Adrenal gland (tissue), 12 donors: ENCODE measurements around the gene PITX3. TPM values are rescaled to one million over a fixed set of nuclear protein-coding genes. Genes with fewer than 3 reads are reported as not detected.

Experiments
- DNase-seq, 7 donors: peaks; one replicate each; pipeline ENCODE4 v3.0.0-alpha.2; 2019 to 2020
- H3K27ac ChIP-seq, 5 donors: fragments of 200-600 bp; sonication (generic) in 4 of 5; 1 replicate in 3 of 5; 2 replicates in 2 of 5; pipeline versions ENCODE4 v1.5.1 to v1.8.0; 2016 to 2020; ENCODE audit warnings: mild to moderate bottlenecking in 1 of 5
- H3K27me3 ChIP-seq: fragments of 200-600 bp; 2 replicates; pipeline ENCODE4 v1.8.0; 2021
- H3K36me3 ChIP-seq, 2 donors: fragments of 200-600 bp; replicated peaks in 1 of 2; 1 replicate in 1 of 2; 2 replicates in 1 of 2; pipeline versions ENCODE4 v1.5.1 to v1.8.0; 2018 to 2022
- H3K4me1 ChIP-seq, 2 donors: fragments of 200-600 bp; replicated peaks in 1 of 2; 1 replicate in 1 of 2; 2 replicates in 1 of 2; pipeline versions ENCODE4 v1.5.1 to v1.8.0; 2018 to 2021
- H3K4me3 ChIP-seq, 4 donors: fragments of 200-600 bp; sonication (generic) in 3 of 4; one replicate each; pipeline ENCODE4 v1.5.1; 2016 to 2018
- H3K9me3 ChIP-seq, 3 donors: fragments of 200-600 bp; sonication (generic) in 1 of 3; replicated peaks in 1 of 3; 1 replicate in 2 of 3; 2 replicates in 1 of 3; pipeline versions ENCODE4 v1.5.1 to v1.8.0; 2016 to 2021
- CTCF ChIP-seq, 6 experiments: fragments of 450-650 bp in 4 of 6; fragments of 200-600 bp in 2 of 6; sonication (generic) in 1 of 6; IDR thresholded peaks; 1 replicate in 5 of 6; 2 replicates in 1 of 6; pipeline versions ENCODE4 v1.5.1 to v1.8.0; 2016 to 2021; ENCODE audit warnings: antibody characterized with exemption in 6 of 6, mild to moderate bottlenecking in 2 of 6, moderate library complexity in 1 of 6
- POLR2A ChIP-seq, 2 donors: fragments of 450-650 bp; IDR thresholded peaks; one replicate each; pipeline ENCODE4 v1.6.1; 2017; ENCODE audit warnings: antibody characterized with exemption in 2 of 2, mild to moderate bottlenecking in 2 of 2, moderate library complexity in 1 of 2
- WGBS, 4 donors: extraction: QIAGEN DNeasy Blood & Tissue Kit in 2 of 4; methylation state at CpG; one replicate each; pipeline versions ENCODE4 v1.1.5 to v1.1.7; 2013 to 2017; 5-methylcytosine and 5-hydroxymethylcytosine counted together
- intact Hi-C, 2 donors: fragments of 100-400 bp; cut with DNase I; formaldehyde crosslinking; loops; one replicate each; pipeline versions ENCODE4 v1.14.1 to v1.15.0; 2022 to 2023
- polyA plus RNA-seq, 3 donors: library from polyadenylated mRNA; stranded (reverse); fragments of 200-250 nt in 2 of 3; fragments of 350-450 nt in 1 of 3; fragmentation: Illumina TruSeq in 1 of 3; extraction: RNeasy Lipid Tissue Mini Kit (QIAGEN cat#74804) in 1 of 3; gene quantifications; one replicate each; pipeline ENCODE4 v1.2.3, GENCODE V29; 2013 to 2014
- total RNA-seq, 9 donors: library from RNA; depleted of rRNA in 4 of 9; stranded (reverse); fragments of >200 nt in 4 of 9; fragments of 120-200 nt in 1 of 9; fragmentation: NEBNext Ultra II Directional in 1 of 9; extraction: Animal tissue kit (Norgen Biotek cat#: 25700) in 1 of 9; gene quantifications; one replicate each; pipeline versions ENCODE4 v1.1.0 to v1.2.4, GENCODE V29; 2013 to 2023
- donor health status: healthy with polysubstance abuse.
- donor health status: Bipolar disorder and iron deficiency.
- donor health status: DM: yes; HTN: yes; CAD: no.
- donor health status: DM: no; HTN: no; CAD: no.
- donor health status: DM: no; HTN: no; CAD: no.
- donor health status: DM: yes; HTN: yes; CAD: no.

PITX3 gene
- total and polyA plus RNA-seq, 12 donors = 0.69 to 5.2 TPM; not detected in 10

GRCh38 chr10:102247734-102248133 lies 6.4 kb upstream of the PITX3 start:
- intact Hi-C loops = no loop called here

GRCh38 chr10:102246261-102246660 lies 4.9 kb upstream of the PITX3 start:
- DNase-seq = no peak
- TF ChIP-seq CTCF (IDR thresholded peaks at IDR 0.05) = no peak
- peak overlapping the region in 2 of 5 donors; percentile 80 to 96 for H3K27ac ChIP-seq
- peak overlapping the region in 3 of 4 donors; percentile 73 to 91 (median 83) for H3K4me3 ChIP-seq
- peaks cover 25 to 42% of the 10 kb centered on the region in 2 donors for H3K4me1 ChIP-seq
- WGBS, 4 donors = 9 to 18% (median 17%) methylated on average over 3 of the region's 3 CpGs
- no peaks in the 10 kb centered on the region for H3K9me3 ChIP-seq
- H3K27me3 ChIP-seq = no peaks in the 10 kb centered on the region
- no peaks in the 10 kb centered on the region for H3K36me3 ChIP-seq
- intact Hi-C loops = no loop called here

More at GRCh38 chr10:102247734-102248133, 6.4 kb upstream of the PITX3 start:
- peak in 1 of 7 donors; percentile 21 for DNase-seq
- TF ChIP-seq CTCF (IDR thresholded peaks at IDR 0.05) = no peak
- no peak for TF ChIP-seq POLR2A (IDR thresholded peaks at IDR 0.05)
- no peaks in the 10 kb centered on the region for H3K9me3 ChIP-seq
- H3K27ac ChIP-seq = no peak overlapping the region
- no peak overlapping the region for H3K4me3 ChIP-seq
- H3K4me1 ChIP-seq = peaks cover 25 to 33% of the 10 kb centered on the region in 2 donors
- H3K27me3 ChIP-seq = no peaks in the 10 kb centered on the region
- no peaks in the 10 kb centered on the region for H3K36me3 ChIP-seq

GRCh38 chr10:102245932-102246251 lies 4.6 kb upstream of the PITX3 start:
- TF ChIP-seq POLR2A (IDR thresholded peaks at IDR 0.05) = no peak
- TF ChIP-seq CTCF (IDR thresholded peaks at IDR 0.05) = no peak
- WGBS, 4 donors = 1 to 3% (median 2%) methylated on average over 4 of the region's 4 CpGs
- H3K4me3 ChIP-seq = peak overlapping the region; percentile 68 to 91 (median 78)
- H3K4me1 ChIP-seq = peaks cover 25 to 46% of the 10 kb centered on the region in 2 donors
- DNase-seq = no peak
- intact Hi-C loops = no loop called here
- H3K36me3 ChIP-seq = no peaks in the 10 kb centered on the region
- H3K27ac ChIP-seq = peak overlapping the region; percentile 50 to 96 (median 81)
- no peaks in the 10 kb centered on the region for H3K9me3 ChIP-seq
- H3K27me3 ChIP-seq = no peaks in the 10 kb centered on the region

- TF ChIP-seq POLR2A (IDR thresholded peaks at IDR 0.05) (peak; percentile 94 to 98), CTCF (IDR thresholded peaks at IDR 0.05) (no peak)
- Histone ChIP-seq H3K36me3 (no peaks in the 10 kb centered on the region), H3K27ac (peak within 1 kb of the TSS; percentile 50 to 96 (median 81)), H3K9me3 (no peaks in the 10 kb centered on the region), H3K4me1 (peaks cover 25 to 50% of the 10 kb centered on the region in 2 donors), H3K4me3 (peak within 1 kb of the TSS; percentile 68 to 91 (median 78)), H3K27me3 (no peaks in the 10 kb centered on the region)
- 0% methylated on average over 31 to 47 of the region's 47 CpGs for WGBS, 4 donors
- DNase-seq = peak; percentile 92 to 99 (median 95)
- intact Hi-C loops = no loop called here
These were observed 4.0 kb upstream of the PITX3 start, which contains the start of gene GBF1 for GRCh38 chr10:102245082-102245931. Gene GBF1, plus strand, starts transcription at chr10:102245532. Its CDS starts 13,407 bp downstream, at chr10:102258939.
